T-helper 2 cell treated with Interferon-gamma antibody and Interleukin-4, amounts not matched to agents 5 μg/mL and 100 μg/mL, for 36 hours (primary cell): Measurements from ENCODE around the gene TP73.

ENCODE experiments used
- DNase-seq: peaks from one replicate; pipeline ENCODE4 v3.0.0; 2021; ENCODE audit warnings: low spot score
- H3K27ac Mint-ChIP-seq: one replicate; pipeline ENCODE4 v1.8.0; 2021; ENCODE audit warnings: mild to moderate bottlenecking, mixed read lengths
- H3K27me3 Mint-ChIP-seq: one replicate; pipeline ENCODE4 v1.8.0; 2021; ENCODE audit warnings: low read depth, mixed read lengths
- H3K36me3 Mint-ChIP-seq: one replicate; pipeline ENCODE4 v1.8.0; 2021; ENCODE audit warnings: low read depth, mixed read lengths
- H3K4me1 Mint-ChIP-seq: one replicate; pipeline ENCODE4 v1.8.0; 2021; ENCODE audit warnings: low read depth, mixed read lengths
- H3K4me3 Mint-ChIP-seq: one replicate; pipeline ENCODE4 v1.8.0; 2022; ENCODE audit warnings: mild to moderate bottlenecking, moderate library complexity, mixed read lengths
- H3K9me3 Mint-ChIP-seq: one replicate; pipeline ENCODE4 v1.8.0; 2021; ENCODE audit warnings: mixed read lengths

The TP73 gene

GRCh38 chr1:3761296-3762010 is 109.1 kb downstream of the TP73 start:
- DNase-seq: no peak
- no peak overlapping the region for H3K4me3 Mint-ChIP-seq
- H3K27me3 Mint-ChIP-seq: no peaks in the 10 kb centered on the region
- peaks cover 6% of the 10 kb centered on the region for H3K9me3 Mint-ChIP-seq
- no peaks in the 10 kb centered on the region for H3K4me1 Mint-ChIP-seq
- no peaks in the 10 kb centered on the region for H3K36me3 Mint-ChIP-seq
- no peak overlapping the region for H3K27ac Mint-ChIP-seq

- H3K36me3 Mint-ChIP-seq: no peaks in the 10 kb centered on the region
- no peaks in the 10 kb centered on the region for H3K27me3 Mint-ChIP-seq
- DNase-seq: no peak
- no peak overlapping the region for H3K4me3 Mint-ChIP-seq
- peaks cover 6% of the 10 kb centered on the region for H3K9me3 Mint-ChIP-seq
- H3K4me1 Mint-ChIP-seq: no peaks in the 10 kb centered on the region
- no peak overlapping the region for H3K27ac Mint-ChIP-seq
Measured at GRCh38 chr1:3762151-3762872, 110.0 kb downstream of the TP73 start.

DNA sequence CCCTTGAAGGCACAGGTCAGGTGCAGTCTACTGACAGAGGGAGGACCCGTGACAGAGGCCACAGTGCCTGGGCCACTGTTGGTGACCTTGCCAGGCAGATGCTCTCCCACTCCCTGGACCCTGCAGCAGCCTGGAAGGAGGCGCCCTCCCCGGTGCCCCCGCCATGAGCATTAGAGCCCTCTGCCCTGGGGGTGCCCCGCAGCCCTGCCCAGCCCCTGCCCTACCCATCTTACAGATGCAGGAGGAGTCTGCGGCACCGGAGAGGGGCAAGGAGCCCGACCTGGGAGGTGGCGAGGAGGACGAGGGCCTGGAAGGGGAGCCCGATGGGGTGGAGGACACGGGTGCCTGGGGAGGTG is 110.5 kb downstream of the TP73 start:
- Mint-ChIP-seq H3K4me1 (no peaks in the 10 kb centered on the region), H3K36me3 (no peaks in the 10 kb centered on the region), H3K4me3 (no peak overlapping the region), H3K9me3 (peaks cover 6% of the 10 kb centered on the region), H3K27me3 (no peaks in the 10 kb centered on the region), H3K27ac (no peak overlapping the region)
- no peak for DNase-seq

- Mint-ChIP-seq H3K4me1 (no peaks in the 10 kb centered on the region), H3K27ac (no peak overlapping the region), H3K36me3 (no peaks in the 10 kb centered on the region), H3K9me3 (peaks cover 6% of the 10 kb centered on the region), H3K4me3 (no peak overlapping the region), H3K27me3 (no peaks in the 10 kb centered on the region)
- no peak for DNase-seq
Measured at GRCh38 chr1:3763351-3764125, 111.2 kb downstream of the TP73 start.

DNA sequence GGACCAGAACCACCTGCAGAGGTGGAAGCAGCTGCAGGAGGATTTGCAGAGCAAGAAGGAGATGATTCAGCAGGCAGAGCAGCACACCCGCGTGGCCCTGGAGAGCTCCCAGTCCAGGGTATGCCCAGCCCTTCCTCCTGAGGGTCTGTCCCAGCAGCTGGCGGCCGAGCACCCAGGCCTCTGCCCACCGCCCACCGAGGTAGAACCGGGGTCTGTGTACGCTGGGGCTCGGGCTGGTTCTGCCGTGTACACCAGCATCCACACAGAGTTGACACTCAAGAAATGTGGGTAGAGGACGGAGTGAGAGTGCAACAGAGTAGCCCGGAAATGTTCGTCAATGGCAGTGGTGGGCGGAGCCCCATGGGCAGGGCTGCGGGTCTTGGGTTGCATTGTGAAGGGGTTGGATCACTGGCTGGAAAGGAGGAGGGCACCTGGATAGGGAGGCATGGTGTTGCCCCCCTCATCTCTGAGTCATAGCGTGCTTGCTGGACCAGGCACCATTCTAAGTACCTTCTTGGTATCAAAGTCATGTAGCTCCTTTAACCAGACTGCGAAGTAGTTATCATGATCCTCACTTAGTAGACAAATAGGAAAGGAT is 115.1 kb downstream of the TP73 start:
- no peaks in the 10 kb centered on the region for H3K27me3 Mint-ChIP-seq
- H3K36me3 Mint-ChIP-seq: no peaks in the 10 kb centered on the region
- H3K9me3 Mint-ChIP-seq: no peaks in the 10 kb centered on the region
- H3K27ac Mint-ChIP-seq: no peak overlapping the region
- H3K4me1 Mint-ChIP-seq: no peaks in the 10 kb centered on the region
- no peak overlapping the region for H3K4me3 Mint-ChIP-seq
- DNase-seq: no peak

GRCh38 chr1:3768811-3769390 is 116.6 kb downstream of the TP73 start:
- Mint-ChIP-seq H3K27ac (no peak overlapping the region), H3K4me3 (no peak overlapping the region), H3K36me3 (no peaks in the 10 kb centered on the region), H3K4me1 (no peaks in the 10 kb centered on the region), H3K27me3 (no peaks in the 10 kb centered on the region), H3K9me3 (no peaks in the 10 kb centered on the region)
- no peak for DNase-seq

DNA sequence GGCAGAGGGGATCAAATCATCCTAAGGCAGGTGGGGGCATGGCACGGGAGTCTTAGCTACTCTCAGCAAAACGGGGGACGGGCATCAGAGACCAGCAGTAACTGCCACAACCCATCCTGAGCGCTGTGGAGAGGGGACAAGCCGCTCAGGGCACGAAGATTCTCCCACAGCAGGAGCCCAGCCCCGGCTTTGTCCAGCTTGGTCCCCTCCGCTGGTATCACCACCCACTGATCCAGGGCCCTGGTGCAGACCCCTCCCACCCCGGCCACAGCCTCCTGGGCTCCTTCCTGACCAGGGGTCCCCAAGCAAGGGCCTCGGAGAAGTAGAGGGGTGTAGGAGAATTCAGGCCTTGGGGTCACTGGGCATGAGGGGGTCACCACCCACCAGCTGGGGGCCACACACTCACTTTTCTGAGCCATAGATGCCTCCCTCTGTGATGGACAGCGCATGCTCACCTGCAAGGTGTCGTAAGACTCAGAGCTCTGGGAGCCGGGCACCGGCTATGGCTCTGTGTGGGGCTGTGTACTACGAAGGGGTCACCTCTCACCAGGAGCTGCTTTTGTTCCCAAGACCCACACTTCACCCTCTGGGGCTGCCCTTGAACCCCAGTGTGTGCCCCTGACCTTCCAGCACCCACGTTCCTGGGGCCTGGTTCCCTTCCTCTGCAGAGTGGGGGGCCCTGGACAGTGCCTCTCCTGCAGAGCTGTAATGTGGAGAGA is 117.9 kb downstream of the TP73 start:
- no peak for DNase-seq
- Mint-ChIP-seq H3K9me3 (no peaks in the 10 kb centered on the region), H3K4me1 (no peaks in the 10 kb centered on the region), H3K27ac (no peak overlapping the region), H3K36me3 (no peaks in the 10 kb centered on the region), H3K4me3 (peak overlapping the region; percentile 3), H3K27me3 (no peaks in the 10 kb centered on the region)

- no peak for DNase-seq
- Mint-ChIP-seq H3K27ac (no peak overlapping the region), H3K9me3 (no peaks in the 10 kb centered on the region), H3K27me3 (no peaks in the 10 kb centered on the region), H3K4me1 (no peaks in the 10 kb centered on the region), H3K36me3 (no peaks in the 10 kb centered on the region), H3K4me3 (peak overlapping the region; percentile 57)
Measured at GRCh38 chr1:3771108-3772026, 119.1 kb downstream of the TP73 start.

DNA sequence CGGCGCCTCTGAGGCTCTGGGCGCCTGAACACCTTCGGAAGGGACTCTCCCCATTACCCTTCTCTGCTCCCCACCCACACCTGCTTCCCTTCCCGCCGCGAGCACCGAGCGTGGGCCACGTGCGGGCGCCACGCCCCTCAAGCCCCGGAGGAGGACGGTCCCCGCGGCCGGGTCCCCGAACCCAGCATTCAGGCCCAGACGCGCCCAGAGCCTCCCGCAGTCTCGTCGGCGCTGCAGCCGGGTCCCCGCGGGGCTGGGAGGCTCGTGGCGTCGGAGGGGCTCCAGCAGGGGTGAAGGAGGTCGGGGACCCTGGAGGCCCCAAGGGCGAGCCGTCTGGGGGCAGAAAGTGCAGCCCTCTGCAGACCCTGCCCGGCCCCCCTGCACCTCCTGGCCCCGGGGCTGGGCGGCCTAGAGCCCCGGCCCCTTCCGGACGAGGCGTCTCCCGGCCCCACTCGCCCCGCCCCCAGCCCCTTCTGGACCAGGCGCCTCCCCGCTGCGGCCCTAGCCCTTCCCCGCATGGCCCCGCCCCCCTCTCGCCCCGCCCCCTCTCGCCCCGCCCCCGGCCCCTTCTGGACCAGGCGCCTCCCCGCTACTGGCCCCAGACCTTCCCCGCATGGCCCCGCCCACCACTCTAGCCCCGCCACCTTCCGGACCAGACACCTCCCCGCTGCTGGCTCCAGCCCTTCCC is 119.9 kb downstream of the TP73 start:
- peak overlapping the region; percentile 57 for H3K4me3 Mint-ChIP-seq
- H3K4me1 Mint-ChIP-seq: no peaks in the 10 kb centered on the region
- H3K27me3 Mint-ChIP-seq: no peaks in the 10 kb centered on the region
- no peaks in the 10 kb centered on the region for H3K36me3 Mint-ChIP-seq
- peak; percentile 82 for DNase-seq
- H3K9me3 Mint-ChIP-seq: no peaks in the 10 kb centered on the region
- H3K27ac Mint-ChIP-seq: no peak overlapping the region

- no peak within 1 kb of the TSS for H3K27ac Mint-ChIP-seq
Measured at GRCh38 chr1:3772715-3773571, 120.6 kb downstream of the TP73 start, which contains the start of gene SMIM1. SMIM1 (plus strand) TSS chr1:3772749; CDS start chr1:3775374, 2,625 bp downstream.

DNA sequence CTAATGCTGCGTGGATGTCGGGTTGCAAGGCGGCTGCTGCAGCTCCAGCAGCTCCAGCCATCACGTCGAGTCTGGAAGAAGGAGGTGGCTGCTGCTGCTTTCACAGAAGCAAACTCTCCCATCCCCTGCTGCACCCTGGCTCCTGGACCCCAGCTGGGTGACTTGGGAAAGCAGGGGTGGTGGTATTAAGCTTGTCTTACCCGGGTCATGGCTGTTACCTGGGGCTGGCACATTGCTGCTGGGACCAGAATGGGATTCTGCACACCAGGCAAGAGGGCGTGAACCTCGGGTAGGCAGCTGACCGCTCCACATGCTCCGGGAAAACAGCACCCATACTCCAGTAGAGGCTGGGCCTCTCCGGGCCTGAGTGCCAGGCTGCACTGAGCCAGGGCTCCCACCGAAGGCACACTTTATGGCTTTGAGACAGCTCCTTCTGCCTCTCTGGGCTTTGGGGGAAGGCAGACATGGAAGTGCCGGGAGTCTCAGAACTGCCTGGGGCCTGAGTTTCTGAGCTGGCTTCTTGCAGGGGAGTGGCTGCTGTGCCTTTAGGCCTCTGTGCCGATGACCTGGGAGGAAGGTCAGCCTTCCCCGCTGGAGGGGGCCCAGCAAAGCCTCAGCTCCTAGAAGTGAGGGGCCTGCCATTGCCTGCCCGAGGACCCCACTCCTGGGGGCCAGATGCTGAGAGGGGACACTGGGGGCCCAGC is 121.4 kb downstream of the TP73 start:
- no peak overlapping the region for H3K4me3 Mint-ChIP-seq
- DNase-seq: no peak
- H3K9me3 Mint-ChIP-seq: no peaks in the 10 kb centered on the region
- H3K36me3 Mint-ChIP-seq: no peaks in the 10 kb centered on the region
- no peaks in the 10 kb centered on the region for H3K4me1 Mint-ChIP-seq
- H3K27me3 Mint-ChIP-seq: no peaks in the 10 kb centered on the region
- no peak overlapping the region for H3K27ac Mint-ChIP-seq

More at GRCh38 chr1:3772715-3773571, 120.6 kb downstream of the TP73 start, which contains the start of gene SMIM1:
- no peaks in the 10 kb centered on the region for H3K36me3 Mint-ChIP-seq
- H3K4me3 Mint-ChIP-seq: peak within 1 kb of the TSS; percentile 57
- H3K4me1 Mint-ChIP-seq: no peaks in the 10 kb centered on the region
- DNase-seq: no peak
- H3K27me3 Mint-ChIP-seq: no peaks in the 10 kb centered on the region
- H3K9me3 Mint-ChIP-seq: no peaks in the 10 kb centered on the region
